ENCODE results near the gene ARHGAP21.

ARHGAP21 gene

GRCh38 chr10:24574161-24574560 is 149.5 kb downstream of the ARHGAP21 start:
- no peak for DNase-seq (ENCODE audit: low spot score)

DNA sequence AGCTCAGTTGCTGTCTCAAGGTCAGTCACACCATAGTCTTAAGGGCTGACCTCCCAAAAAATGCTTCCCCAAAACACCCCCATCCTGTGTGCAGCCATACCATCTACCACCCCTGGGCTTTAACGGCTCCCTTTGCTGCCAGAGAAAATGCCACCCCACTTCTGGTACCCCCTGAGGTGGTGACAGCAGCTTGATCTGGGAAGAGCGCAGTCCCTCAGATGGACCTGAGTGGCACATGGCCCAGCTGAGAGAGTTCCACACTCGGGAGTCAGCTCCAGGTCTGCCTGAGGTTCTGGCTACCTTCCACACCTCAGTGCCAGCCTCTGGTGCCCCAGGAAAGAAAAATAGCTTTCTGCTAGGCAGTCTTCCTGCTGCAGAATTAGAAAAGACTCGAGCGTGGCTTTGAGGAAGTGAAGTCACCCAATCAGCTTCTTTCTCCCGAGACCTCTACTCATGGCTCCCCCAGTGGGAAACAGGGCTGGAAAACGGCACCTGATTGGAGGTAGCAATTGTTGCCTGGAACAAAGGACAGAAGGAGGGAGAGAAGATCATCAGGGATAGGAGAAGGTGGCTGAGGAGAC is 151.7 kb downstream of the ARHGAP21 start:
- DNase-seq (ENCODE audit: low spot score), result no peak

GRCh38 chr10:24570658-24571426 is 152.8 kb downstream of the ARHGAP21 start:
- DNase-seq (ENCODE audit: low spot score), result no peak

DNA sequence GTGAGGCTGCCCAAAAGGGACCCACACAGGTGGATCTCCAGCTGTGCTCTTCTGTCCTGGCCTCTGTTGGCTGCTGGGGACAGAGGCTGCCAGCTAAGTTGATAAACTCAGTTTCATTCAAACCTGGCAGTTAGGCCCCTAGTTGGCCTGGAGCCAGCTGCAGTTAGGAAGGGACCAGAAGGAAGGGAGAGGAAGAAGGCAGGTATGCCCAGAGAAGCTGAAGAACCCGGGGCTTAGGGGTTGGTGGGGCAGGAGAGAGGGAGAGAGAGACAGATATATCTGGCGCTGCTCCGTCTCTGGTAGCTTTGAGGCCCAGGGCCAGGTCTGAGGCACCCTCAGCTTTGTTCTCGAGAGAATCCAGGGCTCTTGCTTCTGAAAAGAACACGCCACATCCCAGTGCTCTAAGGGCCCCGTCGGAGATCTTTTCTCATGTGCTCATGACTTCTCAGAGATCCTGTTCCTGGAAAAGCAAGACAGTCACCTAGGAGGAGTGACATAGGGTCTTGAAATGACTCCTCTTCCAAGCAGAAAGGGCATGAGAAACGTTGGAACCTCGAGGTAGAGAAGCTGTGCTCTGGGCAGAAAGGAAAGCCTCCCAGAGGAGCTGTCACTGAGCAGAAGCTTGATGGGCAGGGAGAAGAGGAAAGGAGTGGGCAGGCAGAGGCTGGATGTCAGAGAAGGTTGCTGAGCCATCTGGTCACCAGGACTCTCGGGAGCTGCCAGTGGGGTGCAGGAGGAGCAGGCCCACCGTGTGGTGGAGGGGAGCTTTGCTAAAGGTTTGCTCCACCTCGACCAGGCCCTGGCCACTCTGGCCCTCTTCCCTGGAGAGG is 153.6 kb downstream of the ARHGAP21 start:
- DNase-seq (ENCODE audit: low spot score), result no peak

GRCh38 chr10:24569330-24569796 is 154.3 kb downstream of the ARHGAP21 start:
- DNase-seq (ENCODE audit: low spot score), result no peak

DNA sequence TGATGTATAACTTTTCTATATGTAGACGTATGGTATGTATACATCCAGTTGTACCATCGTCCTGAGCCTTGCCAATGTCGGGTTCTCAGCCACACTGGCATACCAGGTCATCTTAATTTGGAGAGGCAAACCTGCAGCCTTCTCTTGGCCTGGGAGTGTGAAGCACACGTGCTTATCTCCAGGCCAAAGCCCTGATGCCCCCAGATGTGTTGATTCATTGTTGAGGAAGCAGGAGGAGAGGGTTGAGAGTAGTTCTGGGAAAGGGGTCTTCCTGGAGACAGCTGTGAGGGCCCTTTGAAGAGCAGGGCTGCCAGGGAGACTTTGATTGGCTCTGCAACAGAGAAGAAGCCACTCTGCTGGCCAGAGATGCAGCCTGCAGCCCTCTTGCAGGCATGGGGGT is 155.6 kb downstream of the ARHGAP21 start:
- DNase-seq (ENCODE audit: low spot score), result no peak

GRCh38 chr10:24561453-24561852 is 162.2 kb downstream of the ARHGAP21 start:
- no peak for DNase-seq (ENCODE audit: low spot score)

DNA sequence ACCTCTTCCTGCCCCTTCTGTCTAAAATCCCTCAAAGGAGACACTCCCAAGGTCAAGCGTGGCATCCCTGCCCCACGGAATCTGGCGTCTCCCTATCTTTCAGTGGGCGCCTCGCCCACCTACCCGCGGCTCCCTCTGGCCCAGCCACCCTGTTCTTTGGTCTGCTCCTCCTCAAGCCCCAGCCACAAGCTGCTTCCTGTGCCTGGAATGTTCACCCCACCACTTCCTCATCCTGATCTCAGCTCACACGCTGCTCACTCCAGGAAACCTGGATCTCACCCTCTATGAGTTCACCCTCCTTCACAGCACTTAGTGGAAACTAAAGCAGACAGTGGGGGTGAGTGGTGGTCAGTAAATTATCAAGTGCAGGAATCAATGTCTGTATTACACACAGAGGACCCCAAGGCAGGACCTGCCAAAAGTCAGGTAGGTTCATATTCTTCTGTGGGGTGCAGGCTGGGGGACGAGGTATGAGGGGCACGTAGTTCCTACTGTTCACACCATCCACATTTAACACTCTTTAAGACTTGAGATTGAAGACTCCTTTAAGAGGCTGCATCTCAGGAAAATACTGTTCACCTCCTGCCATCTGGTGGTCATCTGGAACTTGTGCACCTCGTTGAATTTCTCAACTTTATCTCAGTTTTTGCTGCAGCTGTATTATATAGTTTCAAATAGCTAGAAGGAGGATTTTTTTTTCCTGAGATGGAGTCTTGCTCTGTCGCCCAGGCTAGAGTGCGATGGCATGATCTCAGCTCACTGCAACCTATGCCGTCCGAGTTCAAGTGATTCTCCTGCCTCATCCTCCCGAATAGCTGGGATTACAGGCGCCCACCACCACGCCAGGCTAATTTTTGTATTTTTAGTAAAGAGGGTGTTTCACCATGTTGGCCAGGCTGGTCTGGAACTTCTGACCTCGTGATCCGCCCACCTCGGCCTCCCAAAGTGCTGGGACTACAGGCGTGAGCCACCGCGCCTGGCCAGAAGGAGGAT is 166.6 kb downstream of the ARHGAP21 start:
- DNase-seq (ENCODE audit: low spot score), result peak; percentile 18

DNA sequence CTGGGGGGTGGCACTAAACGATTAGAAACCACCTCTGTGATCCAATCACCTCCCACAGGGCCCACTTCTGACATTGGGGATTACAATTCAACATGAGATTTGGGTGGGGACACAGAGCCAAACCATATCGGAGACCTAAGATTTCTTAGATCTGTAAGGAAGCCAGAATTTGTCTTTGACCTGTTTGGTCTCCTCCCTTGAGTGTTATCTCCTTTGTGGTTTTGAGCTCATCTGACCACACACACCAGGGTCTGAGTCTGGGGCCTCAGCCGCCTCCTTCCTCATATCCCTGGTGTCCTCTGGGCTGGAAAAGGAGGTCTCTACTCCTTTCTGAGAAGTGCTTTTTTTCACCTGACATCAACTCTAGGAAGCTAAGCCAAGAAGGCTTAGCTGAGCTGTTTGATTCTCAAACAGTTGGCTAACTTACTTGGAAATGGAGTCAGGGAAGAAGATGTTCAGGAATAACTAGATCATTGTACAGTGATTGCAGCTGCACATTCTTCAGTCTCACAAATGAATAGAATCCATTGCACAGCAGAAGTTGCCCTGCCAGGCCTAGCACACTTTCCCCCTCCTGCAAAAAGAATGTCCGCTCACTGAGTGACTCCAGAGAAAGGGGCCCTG is 167.4 kb downstream of the ARHGAP21 start:
- DNase-seq (ENCODE audit: low spot score), result no peak

- DNase-seq (ENCODE audit: low spot score), result no peak
These were observed 169.7 kb downstream of the ARHGAP21 start for GRCh38 chr10:24554036-24554435.

- DNase-seq (ENCODE audit: low spot score), result no peak
These were observed 170.6 kb downstream of the ARHGAP21 start for GRCh38 chr10:24553051-24553612.

DNA sequence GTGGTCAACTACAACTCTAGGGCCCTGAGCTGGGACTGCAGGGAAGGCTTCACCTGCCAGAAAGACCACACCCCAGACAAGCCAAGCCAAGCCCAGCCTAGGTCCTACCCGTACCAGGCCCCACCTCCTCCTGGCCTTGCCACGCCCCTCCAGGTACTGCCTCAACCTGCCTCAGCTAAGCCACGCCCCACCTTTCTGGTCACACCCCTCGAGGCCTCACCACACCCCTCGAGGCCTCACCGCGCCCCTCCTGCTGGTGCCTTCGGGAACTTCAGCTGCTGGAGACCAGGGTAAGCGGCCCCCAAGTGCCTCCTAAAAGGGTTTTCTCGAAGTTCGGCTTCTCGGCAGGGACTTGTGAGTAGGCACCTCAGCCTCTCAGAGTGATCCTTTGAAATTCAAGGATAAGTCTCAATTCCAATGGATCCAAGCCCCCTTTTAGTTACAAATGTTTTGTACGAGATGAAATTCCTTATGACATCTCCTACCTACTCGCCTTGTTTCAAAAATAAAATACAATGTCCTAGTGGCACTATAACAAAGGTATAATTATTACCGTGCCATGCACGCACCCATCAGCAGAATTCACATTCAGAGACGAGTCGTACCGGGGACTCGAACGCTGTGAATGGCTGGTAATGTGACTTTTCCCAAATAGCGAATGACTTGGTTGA is 171.2 kb downstream of the ARHGAP21 start:
- DNase-seq (ENCODE audit: low spot score), result peak; percentile 23

- no peak for DNase-seq (ENCODE audit: low spot score)
These were observed 172.5 kb downstream of the ARHGAP21 start for GRCh38 chr10:24551161-24551560.

DNA sequence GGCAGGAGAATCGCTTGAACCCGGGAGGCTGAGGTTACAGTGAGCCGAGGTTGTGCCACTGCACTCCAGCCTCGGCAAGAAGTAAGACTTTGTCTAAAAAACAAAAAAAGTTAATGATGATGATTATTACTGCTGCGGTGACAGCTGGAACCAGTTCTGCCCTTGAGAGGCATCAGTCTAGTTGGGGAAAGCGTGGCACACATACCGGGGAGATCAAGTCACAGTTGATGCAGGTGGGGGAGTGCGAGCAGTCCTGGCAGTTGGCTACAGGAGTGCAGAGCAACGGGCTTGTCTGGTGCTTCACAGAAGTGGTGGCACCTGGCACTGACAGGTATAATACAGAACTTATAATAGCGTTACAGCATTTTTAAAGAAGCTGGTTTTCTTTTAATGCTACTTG is 173.0 kb downstream of the ARHGAP21 start:
- DNase-seq (ENCODE audit: low spot score), result no peak

- no peak for DNase-seq (ENCODE audit: low spot score)
These were observed 178.1 kb downstream of the ARHGAP21 start for GRCh38 chr10:24545585-24545984.

- no peak for DNase-seq (ENCODE audit: low spot score)
These were observed 178.9 kb downstream of the ARHGAP21 start for GRCh38 chr10:24544776-24545175.

GRCh38 chr10:24542314-24543270 is 181.1 kb downstream of the ARHGAP21 start:
- no peak for DNase-seq (ENCODE audit: low spot score)

DNA sequence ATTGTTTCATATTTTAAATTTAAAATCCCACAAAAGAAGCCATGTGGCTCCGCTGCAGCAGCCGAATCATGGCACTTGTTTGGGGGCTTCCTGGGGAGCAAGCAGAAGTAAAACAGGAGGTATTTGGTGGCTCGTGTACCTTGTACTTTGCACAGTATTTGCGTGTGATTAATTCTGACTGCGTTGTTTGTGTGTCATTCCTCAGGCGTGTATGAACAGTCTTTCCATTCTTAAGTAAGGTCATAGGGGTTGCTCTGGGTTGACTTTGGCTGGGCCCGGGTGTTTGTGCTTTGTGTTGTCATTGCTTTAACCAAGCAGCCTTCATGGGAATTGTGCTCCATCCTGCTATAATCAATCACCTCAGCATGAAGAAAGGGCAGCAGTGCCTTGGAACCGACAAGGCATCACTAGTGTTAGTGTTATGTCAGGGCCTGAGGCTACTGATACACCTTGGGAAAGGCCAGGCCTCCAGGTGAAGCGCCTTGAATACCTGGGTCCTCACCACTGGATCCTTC is 182.4 kb downstream of the ARHGAP21 start:
- DNase-seq (ENCODE audit: low spot score), result peak; percentile 64

DNA sequence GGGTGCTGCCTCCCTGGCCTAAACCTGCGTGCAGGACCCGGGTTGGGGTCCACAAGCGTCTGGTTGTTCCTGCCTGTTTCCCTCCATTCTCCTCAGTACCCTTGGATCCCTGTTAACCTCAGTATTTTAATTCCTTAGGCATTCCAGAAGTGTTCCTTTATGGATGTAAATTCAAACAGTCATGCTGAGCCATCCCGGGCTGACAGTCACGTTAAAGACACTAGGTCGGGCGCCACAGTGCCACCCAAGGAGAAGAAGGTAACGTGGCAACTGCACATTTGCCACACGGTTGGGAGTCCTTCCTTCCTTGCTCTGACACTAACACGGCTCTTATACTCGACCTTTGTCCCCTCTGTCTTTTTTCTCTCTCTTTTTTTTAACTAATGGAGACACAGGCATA is 187.1 kb downstream of the ARHGAP21 start:
- no peak for DNase-seq (ENCODE audit: low spot score)

Measured in HuH-7.5 (cell line).